Lower leg skin (tissue), 3 donors: Measurements from ENCODE around the gene KIF3B.

Experiments
- CTCF ChIP-seq, 3 donors: fragments of 450-650 bp; IDR thresholded peaks; one replicate each; pipeline ENCODE4 v1.5.1; 2016; ENCODE audit warnings: antibody characterized with exemption in 3 of 3, mild to moderate bottlenecking in 3 of 3, moderate library complexity in 2 of 3
- POLR2A ChIP-seq, 2 donors: fragments of 450-650 bp; IDR thresholded peaks; one replicate each; pipeline ENCODE4 v1.6.1; 2016 to 2017; ENCODE audit warnings: antibody characterized with exemption in 2 of 2, mild to moderate bottlenecking in 1 of 2, moderate library complexity in 1 of 2

DNA sequence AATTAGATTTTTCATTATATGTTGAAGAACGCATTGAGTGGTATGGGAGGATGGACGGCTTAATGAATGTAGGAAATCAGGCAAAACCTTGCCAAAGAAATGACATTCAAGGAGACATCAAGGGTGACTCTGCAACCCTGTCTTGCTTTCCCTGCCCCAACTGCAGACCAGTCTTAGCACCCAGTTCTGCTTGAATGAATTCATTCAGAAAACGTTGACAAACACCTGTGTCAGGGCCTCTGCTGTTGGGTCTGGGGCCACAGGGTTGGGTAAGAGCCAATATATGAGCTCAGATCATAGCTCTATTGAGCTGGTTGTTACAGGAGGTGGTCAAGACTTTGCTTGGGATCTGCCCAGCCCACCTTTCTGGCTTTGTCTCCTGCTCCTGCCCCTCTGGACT, 73.0 kb downstream of the KIF3B start:
- TF ChIP-seq CTCF (IDR thresholded peaks at IDR 0.05) (no peak), POLR2A (IDR thresholded peaks at IDR 0.05) (no peak)
